WERI-Rb-1 (cell line): ENCODE results near the gene LRRC4C.

Experiments
- DNase-seq: peaks from one replicate; pipeline ENCODE4 v3.0.0-alpha.2; 2020
- H3K27ac ChIP-seq: fragments of 250-450 bp; sonication (Bioruptor Pico); 2 replicates; pipeline ENCODE4 v1.5.1; 2020; ENCODE audit warnings: mild to moderate bottlenecking, moderate library complexity
- H3K27me3 ChIP-seq: fragments of 250-450 bp; sonication (Bioruptor Pico); 2 replicates; pipeline ENCODE4 v1.5.1; 2021; ENCODE audit warnings: mild to moderate bottlenecking, low read depth, moderate library complexity; ENCODE audit not compliant: insufficient read depth, severe bottlenecking
- H3K36me3 ChIP-seq: fragments of 250-450 bp; sonication (Bioruptor Pico); 2 replicates; pipeline ENCODE4 v1.5.1; 2020; ENCODE audit warnings: mild to moderate bottlenecking, moderate library complexity
- H3K4me3 ChIP-seq: 2 replicates; pipeline ENCODE4 v1.5.1; 2011; ENCODE audit warnings: low read depth, mild to moderate bottlenecking, control low read depth, low read length
- H3K9me3 ChIP-seq: fragments of 250-450 bp; sonication (Bioruptor Pico); 2 replicates; pipeline ENCODE4 v1.5.1; 2021; ENCODE audit warnings: mild to moderate bottlenecking, moderate library complexity; ENCODE audit not compliant: severe bottlenecking
- TF ChIP-seq, protein P1 (sequence below): IDR thresholded peaks from 2 replicates; pipeline ENCODE4 v1.5.1; 2011; ENCODE audit warnings: low read depth, mild to moderate bottlenecking, control low read depth, inconsistent platforms, low read length

The LRRC4C gene

DNA sequence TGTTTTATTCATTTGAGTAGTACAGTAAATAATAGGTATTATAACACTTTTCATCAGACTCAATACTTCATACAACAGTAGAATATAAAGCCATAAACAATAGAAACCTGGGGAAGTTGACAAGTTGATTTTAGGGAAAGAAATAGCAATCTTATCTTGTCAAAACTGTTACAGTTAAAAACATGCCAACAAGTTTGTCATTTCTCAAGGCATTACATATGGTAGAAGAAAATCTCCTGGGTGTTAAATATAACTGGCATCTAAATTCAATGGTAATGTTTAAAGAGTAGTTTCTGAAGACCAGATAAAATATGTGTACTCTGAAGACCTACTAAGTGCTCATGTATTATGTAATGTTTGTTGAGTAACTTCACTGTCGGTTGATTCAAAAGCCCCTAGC is 75.1 kb downstream of the LRRC4C start:
- Histone ChIP-seq H3K36me3 (no peaks in the 10 kb centered on the region), H3K27me3 (peaks cover 4% of the 10 kb centered on the region), H3K27ac (no peak overlapping the region), H3K4me3 (no peak overlapping the region), H3K9me3 (no peaks in the 10 kb centered on the region)
- DNase-seq: no peak
- TF ChIP-seq, protein P1, sequence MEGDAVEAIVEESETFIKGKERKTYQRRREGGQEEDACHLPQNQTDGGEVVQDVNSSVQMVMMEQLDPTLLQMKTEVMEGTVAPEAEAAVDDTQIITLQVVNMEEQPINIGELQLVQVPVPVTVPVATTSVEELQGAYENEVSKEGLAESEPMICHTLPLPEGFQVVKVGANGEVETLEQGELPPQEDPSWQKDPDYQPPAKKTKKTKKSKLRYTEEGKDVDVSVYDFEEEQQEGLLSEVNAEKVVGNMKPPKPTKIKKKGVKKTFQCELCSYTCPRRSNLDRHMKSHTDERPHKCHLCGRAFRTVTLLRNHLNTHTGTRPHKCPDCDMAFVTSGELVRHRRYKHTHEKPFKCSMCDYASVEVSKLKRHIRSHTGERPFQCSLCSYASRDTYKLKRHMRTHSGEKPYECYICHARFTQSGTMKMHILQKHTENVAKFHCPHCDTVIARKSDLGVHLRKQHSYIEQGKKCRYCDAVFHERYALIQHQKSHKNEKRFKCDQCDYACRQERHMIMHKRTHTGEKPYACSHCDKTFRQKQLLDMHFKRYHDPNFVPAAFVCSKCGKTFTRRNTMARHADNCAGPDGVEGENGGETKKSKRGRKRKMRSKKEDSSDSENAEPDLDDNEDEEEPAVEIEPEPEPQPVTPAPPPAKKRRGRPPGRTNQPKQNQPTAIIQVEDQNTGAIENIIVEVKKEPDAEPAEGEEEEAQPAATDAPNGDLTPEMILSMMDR: no peak

DNA sequence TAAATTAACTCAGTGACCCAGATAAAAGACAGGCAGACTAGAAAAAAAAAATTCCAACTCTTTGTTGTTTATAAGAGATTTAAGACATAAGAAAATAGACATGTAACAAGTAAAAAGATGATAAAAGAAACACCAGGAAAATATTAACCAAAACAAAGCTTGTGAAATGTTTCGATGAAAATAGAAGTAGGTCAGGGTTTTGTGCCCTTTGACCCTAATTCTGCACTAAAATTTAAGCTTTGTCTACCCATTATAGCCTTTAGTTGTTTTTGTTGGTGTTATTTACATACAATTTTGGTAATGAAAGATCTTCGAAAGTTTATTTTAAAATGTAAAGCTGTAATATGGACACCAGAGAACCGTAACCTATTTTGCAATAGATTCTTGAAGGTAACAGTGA is 75.7 kb downstream of the LRRC4C start:
- TF ChIP-seq, protein P1: no peak
- no peak for DNase-seq
- H3K9me3 ChIP-seq: no peaks in the 10 kb centered on the region
- H3K4me3 ChIP-seq: no peak overlapping the region
- H3K27ac ChIP-seq: no peak overlapping the region
- peaks cover 4% of the 10 kb centered on the region for H3K27me3 ChIP-seq
- H3K36me3 ChIP-seq: no peaks in the 10 kb centered on the region

DNA sequence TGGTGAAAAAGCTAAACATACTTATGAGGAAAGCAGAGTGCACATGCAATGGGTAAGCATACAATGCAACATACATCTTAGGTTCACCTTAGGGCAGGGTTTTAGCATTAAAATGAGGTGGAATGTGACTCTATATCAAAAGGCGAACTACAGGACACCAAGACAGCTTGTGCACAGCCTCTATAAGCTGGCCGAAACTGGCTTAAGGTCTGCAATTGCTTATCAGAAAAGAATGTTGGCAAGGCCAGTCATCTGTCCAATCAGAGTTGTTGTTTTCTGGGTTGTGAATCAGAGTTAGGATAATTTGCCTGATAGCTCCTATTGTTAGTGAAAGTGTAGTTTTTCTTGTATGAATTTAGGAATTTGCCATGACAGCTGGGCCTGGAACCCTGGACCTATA is 76.5 kb downstream of the LRRC4C start:
- Histone ChIP-seq H3K27ac (no peak overlapping the region), H3K4me3 (no peak overlapping the region), H3K36me3 (no peaks in the 10 kb centered on the region), H3K9me3 (no peaks in the 10 kb centered on the region), H3K27me3 (peaks cover 4% of the 10 kb centered on the region)
- DNase-seq: no peak
- TF ChIP-seq, protein P1: no peak

DNA sequence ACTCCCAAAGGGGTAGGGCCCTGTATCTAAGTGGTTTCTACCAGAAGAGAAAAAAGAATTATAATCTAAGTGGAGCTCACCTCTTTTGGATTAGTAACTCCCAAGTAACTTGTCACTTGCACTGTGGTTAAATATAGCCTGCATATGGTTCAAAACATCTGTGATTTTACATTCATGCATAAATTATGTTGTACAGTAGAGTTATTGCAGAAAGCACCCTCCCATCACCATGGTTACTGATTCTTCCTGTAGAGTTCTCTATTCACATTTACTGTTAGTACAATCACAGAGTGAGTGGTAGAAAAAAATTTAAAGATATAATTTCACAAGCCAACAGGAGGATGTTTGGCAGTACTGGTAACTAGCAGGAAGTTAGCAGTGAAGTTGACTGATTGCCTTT is 80.4 kb downstream of the LRRC4C start:
- no peak for DNase-seq
- Histone ChIP-seq H3K36me3 (no peaks in the 10 kb centered on the region), H3K4me3 (no peak overlapping the region), H3K27me3 (no peaks in the 10 kb centered on the region), H3K9me3 (no peaks in the 10 kb centered on the region), H3K27ac (no peak overlapping the region)
- TF ChIP-seq, protein P1: no peak

DNA sequence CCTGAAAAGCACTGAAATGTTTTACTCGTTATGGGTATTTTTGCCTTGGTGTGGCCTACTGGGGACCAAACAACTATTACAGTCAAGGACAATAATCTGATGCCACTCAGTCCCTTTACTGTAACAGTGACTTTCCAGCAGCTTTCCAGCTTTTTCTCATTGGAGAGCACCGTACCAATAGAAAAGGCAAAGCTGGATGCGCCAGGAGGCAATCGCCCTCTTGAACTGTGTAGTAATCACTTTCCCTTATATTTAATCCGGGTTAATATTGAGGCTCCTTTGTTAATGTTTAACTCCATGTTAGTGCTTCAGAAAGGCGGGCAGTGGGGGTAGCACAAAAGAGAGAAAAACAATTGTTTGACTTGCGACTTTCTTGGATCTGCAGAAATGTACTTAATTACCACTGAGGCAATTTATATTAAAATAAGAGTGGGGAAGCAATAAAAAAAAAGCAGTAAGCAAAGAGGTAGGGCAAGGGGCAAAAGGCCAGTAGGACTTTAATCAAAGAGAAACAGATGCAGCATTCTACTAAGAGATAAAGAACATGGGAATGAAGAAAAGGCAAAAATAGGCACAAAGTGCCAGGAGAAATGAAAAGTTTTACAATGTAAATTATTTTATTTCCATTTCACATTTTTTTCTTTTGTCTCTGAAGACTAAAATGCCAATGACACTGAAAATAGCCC is 81.6 kb downstream of the LRRC4C start:
- Histone ChIP-seq H3K27me3 (no peaks in the 10 kb centered on the region), H3K9me3 (no peaks in the 10 kb centered on the region), H3K36me3 (no peaks in the 10 kb centered on the region), H3K27ac (no peak overlapping the region), H3K4me3 (no peak overlapping the region)
- DNase-seq: no peak
- TF ChIP-seq, protein P1: no peak

DNA sequence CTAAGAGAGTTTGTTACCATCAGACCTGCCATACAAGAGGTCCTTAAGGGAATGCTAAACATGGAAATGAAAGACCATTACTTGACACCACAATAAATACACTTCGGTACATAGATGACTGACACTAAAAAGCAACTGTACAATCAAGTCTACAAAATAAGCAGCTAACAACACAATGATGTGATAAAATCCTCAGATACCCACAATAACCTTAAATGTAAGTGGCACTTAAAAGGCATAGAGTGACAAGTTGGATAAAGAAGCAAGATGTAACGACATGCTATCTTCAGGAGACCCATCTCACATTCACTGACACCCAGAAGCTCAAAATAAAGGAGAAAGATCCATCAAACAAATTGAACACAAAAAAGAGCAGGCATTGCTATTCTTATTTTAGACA is 107.6 kb downstream of the LRRC4C start:
- Histone ChIP-seq H3K27ac (no peak overlapping the region), H3K36me3 (no peaks in the 10 kb centered on the region), H3K27me3 (no peaks in the 10 kb centered on the region), H3K9me3 (no peaks in the 10 kb centered on the region), H3K4me3 (no peak overlapping the region)
- no peak for DNase-seq
- TF ChIP-seq, protein P1: no peak
